HTR-8/SVneo (cell line): ENCODE results near the gene LRPAP1.
A peak's percentile ranks its signal among the peaks of the same experiment; 100 is the strongest.
"Not testable (repeated sequence)": the region's sequence is repeated elsewhere in the genome, so short reads cannot be mapped to it uniquely, and the experiment has no call there.

ENCODE experiments used
- DNase-seq: peaks from one replicate; pipeline ENCODE4 v3.0.0; 2011; ENCODE audit warnings: low spot score, mixed read lengths; ENCODE audit not compliant: insufficient read length
- FAIRE-seq: peaks from 2 replicates; lab custom pipeline; 2011; peaks lifted over from hg19 to GRCh38; lab: Jason Lieb, UNC

Gene LRPAP1

DNA sequence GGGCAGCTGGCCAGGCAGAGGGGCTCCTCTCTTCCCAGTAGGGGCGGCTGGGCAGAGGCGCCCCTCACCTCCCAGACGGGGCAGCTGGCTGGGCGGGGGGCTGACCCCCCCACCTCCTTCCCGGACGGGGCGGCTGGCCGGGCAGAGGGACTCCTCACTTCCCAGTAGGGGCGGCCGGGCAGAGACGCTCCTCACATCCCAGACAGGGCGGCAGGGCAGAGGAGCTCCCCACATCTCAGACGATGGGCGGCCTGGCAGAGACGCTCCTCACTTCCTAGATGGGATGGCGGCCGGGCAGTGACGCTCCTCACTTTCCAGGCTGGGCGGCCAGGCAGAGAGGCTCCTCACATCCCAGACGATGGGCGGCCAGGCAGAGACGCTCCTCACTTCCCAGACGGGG, 6.7 kb upstream of the LRPAP1 start:
- FAIRE-seq, result not testable (repeated sequence)

DNA sequence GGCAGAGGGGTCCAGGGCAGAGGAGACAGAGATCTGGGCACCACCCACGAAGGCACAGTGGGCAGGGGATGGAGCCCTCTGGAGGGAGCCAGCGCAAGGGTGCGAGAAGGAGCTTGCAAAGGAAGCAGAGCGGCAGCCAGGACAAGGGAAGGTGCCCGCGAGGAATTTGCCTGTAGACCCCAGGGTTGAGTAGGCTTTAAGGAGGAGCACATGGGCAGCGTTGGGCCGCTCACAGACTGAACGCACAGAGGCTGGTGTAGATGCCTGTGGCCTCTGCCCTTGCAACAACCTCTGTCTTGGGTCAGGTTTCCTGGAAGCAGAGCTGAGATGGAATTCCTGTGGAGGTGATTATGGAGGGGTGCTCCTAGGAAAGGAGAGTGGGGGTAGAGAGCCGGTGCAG, 3.6 kb upstream of the LRPAP1 start:
- not testable (repeated sequence) for DNase-seq

More for the DNA sequence above, 6.7 kb upstream of the LRPAP1 start:
- not testable (repeated sequence) for DNase-seq

DNA sequence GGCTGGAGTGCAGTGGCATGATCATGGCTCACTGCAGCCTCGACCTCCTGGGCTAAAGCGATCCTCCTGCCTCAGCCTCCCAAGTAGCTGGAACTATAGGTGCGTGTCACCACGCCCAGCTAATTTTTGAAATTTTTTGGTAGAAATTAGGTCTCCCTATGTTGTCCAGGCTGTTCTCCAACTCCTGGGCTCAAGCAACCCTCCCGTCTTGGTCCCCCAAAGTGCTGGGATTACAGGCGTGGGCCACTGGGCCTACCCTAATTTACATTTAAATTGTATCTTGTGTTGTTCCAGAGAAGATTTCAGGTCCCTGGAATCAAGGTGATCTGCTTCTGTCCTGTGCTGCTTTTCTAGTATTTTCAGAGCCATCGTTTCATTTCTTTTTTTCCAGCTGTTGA, 1.2 kb upstream of the LRPAP1 start:
- DNase-seq, result no peak

More for the DNA sequence above, 3.6 kb upstream of the LRPAP1 start:
- not testable (repeated sequence) for FAIRE-seq

DNA sequence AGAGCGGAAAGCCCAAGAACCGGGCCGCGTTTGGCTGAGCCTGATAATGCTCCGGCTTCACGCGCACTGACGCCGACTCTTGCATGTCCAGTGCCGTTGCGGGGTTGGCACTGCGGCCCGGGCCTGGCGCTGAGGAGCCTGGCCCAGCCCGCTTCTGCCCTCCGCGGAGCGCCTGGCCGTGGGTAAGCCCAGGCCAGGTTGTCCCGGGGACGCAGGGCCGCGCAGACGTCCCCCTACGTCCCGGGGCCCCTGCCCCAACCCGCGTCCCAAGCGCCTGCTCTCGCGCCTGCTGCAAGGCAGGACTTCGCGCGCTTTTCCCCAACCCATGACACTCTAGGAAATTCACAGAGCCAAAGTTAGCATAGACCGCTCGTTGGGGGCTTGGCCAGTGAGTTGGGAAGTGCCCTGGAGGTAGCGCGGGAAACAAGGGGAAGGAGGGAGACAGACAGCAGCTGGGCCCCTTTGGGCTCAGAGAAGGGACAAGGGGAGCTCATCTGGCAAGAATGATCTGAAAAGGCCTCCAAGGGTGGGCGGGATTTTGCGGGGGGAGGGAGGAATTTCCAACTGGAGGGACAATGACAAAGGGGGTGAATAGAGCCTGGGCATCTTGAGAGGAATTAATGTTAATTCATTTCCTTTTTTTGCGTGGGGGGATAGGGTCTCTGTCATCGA, 665 bp upstream of the LRPAP1 start:
- FAIRE-seq (no peak), DNase-seq (no peak)

More for the DNA sequence above, 1.2 kb upstream of the LRPAP1 start:
- FAIRE-seq, result no peak

DNA sequence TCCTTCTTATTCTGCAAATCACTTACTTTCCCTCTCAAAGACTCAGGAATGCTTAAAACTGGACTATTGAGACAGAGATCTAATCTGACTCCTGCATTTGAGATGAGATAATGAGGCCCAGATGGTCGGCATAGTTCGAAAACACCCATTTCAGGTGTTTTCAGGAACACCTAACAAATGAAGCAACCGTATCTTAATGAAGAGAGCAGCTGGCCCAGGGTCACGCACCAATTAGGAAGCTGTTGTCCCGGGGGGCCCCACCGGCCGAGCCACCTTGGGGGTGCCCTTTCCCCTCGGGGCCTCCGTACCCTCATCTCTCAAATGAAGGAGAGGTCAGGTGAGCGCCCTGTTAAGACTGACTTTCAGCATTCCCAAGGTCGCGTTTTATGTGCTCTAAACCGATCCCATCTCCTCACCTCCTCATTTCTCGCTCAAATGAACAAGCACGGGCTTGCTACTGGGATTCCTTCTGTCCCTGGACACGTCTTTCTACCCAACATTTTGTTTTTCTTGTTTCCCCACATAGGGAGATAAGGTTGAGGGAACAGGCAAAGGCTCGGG, 824 bp downstream of the LRPAP1 start:
- FAIRE-seq, result no peak

DNA sequence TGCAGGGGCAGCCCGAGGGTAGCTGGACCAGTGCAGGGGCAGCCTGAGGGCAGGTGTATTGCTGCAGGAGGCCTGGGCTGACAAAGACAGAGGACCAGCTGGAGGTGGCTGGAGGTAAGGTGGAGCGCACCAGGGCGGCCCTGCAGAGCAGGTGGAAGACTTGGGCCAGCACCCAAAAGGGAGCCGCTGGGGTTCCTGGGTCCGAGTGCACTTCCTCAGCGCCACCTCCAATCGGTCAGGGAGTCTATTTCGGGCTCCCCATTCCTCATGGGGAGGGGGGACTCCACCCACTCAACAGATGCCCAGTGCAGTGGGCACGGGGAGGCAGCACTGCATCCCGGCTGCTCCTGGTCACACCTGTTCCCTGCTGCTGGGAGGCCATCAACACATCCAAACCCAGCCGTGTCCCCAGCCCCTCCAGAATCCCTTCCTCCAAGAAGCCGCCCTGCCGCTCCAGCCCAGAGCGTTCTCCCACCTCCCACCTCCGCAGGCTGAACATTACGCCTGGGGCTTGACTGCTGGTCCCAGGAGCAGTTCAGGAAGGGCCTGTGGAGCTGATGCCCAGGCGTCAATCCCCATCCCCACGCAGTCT, 1.5 kb downstream of the LRPAP1 start:
- DNase-seq (no peak), FAIRE-seq (no peak)

More for the DNA sequence above, 824 bp downstream of the LRPAP1 start:
- DNase-seq, result peak; percentile 25

DNA sequence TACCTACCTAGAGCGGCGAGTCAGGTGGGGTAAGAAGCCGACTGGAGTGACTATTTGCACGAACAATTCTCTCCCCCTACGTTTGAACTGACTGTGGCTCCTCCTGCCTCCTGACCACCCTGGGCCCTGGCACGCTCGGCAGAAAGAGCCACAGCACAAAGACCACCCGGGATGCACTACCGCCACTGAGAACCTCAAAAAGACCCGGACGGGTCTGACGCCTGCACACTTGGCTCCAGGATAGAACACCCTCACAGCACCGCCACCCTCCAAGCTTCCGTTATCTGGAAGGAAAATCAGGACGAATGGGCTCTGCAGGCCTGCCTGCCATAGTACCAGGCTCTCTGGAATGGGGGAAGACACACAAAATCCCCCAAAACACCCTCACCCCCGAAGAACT, 2.2 kb downstream of the LRPAP1 start:
- no peak for FAIRE-seq
- no peak for DNase-seq

DNA sequence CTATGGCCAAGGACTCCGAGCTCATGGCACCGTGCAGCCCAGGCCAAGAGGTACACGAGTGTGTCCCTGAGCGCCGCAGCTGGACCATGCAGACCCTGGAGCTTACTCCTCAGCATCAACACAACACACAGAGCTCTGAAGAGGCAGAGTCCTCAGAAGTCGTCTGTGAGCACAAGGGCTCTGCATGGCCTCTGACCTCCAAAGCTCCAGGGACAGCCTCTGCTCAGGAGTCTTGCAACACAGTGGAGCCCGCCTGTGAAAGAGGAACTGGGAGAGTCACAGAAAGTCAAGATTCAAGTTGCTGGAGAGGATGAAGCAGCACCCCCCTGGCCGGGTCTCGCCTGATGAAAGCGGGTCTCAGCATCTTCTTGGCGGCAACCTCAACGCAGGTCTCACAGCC, 2.9 kb downstream of the LRPAP1 start:
- DNase-seq (no peak), FAIRE-seq (no peak)

DNA sequence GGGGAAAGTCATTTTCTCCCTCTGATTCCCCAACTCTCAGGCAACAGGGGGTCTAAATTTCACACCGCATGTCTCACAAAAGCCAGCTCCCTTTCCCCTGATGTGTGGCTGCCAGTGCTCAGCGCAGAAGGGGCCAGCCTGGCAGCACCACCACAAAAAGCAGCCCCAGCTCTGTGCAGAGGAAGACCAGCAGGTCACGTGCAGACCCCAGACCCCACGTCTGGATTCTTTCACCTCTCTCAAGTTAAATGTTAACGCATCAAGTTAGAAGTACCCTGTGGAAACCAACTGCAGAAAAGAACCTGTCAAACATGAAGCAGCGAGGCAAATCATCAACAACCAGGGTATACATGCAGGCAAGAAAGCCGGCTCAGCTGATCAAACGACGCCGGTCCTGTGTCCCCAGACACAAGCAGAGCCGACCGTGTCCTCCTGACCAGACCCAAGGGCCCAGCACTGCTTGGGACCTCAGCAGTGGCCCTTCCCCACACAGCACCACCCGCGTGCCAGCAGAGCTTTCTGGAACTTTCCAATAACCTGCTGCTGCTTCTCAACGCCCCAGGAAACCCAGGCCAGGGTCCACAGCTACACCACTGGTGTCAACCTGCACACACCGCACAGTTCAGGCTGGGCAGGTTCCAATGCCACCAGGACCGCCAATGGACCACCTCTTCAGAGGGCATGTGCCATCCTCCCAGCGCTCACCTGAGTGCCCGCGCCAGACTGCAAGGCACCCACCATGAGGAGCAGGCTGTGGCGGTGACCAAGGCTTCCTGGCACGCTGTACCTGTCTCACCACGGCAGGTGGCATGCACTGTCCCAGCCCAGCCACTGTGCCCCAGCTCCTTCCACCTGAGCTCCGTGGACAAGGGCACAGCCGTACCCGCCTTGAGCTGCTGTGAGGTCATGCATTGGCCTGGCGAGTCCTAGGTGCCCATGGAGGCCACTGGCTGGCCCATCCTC, 4.0 kb downstream of the LRPAP1 start:
- FAIRE-seq, result no peak
- no peak for DNase-seq

DNA sequence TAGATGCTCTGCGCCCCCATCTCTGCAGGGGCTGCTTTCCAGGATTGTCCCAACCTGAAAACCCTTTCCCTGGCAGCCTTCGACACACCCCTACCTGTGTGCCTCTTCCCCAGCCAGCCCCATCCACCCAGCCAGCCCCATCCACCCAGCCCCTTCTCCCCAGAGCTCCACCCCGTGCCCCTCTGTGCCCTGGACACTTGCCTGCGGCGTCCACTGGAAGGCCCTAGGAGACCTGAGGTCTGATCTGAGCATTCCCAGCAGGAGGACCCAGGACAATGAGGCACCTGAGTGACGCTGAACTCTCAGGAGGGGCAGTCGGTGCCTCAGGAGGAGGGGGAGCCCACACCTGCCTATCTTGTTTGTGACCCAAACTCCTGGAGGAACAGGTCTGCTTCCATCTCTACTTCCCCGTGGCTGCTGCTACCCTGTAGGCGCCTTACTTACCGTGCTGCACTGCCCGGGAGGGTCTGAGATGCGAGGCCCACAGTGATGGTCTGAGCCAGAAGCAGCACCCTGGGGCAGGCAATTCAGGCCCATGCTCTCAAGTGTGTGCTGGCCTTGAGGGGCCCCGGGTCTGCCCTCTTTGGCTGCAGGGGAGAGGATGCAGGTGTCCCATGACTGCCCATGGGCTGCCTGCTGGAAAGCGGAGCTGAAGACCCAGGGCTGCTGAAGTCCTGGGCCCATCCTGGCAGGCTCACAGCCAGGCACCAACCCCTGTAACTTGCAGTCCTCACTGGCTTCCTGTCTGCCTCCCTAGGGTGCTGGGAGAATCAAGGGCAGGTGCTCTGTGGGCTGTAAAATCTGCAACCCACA, 4.9 kb downstream of the LRPAP1 start:
- FAIRE-seq, result no peak

DNA sequence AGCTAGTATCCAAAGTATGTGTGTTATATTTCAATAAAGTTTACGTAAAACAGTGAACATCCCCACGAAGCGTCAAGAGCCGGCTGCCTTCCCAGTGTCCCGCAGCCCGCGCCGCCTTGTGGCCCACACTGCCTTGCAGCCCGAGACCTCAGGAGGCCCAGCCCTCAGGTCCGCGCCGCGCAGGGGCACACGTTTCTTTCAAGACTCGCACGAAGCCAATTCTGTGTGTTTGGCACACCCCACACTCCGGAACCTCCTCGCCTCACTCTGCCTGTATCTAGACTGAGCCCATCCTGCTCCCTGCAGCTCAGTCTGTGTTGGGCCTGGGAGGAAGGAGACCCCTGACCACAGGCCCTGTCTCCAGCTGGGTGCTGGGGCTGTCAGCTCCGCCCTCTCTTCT, 5.8 kb downstream of the LRPAP1 start:
- FAIRE-seq (no peak), DNase-seq (no peak)

More for the DNA sequence above, 4.9 kb downstream of the LRPAP1 start:
- DNase-seq, result no peak

DNA sequence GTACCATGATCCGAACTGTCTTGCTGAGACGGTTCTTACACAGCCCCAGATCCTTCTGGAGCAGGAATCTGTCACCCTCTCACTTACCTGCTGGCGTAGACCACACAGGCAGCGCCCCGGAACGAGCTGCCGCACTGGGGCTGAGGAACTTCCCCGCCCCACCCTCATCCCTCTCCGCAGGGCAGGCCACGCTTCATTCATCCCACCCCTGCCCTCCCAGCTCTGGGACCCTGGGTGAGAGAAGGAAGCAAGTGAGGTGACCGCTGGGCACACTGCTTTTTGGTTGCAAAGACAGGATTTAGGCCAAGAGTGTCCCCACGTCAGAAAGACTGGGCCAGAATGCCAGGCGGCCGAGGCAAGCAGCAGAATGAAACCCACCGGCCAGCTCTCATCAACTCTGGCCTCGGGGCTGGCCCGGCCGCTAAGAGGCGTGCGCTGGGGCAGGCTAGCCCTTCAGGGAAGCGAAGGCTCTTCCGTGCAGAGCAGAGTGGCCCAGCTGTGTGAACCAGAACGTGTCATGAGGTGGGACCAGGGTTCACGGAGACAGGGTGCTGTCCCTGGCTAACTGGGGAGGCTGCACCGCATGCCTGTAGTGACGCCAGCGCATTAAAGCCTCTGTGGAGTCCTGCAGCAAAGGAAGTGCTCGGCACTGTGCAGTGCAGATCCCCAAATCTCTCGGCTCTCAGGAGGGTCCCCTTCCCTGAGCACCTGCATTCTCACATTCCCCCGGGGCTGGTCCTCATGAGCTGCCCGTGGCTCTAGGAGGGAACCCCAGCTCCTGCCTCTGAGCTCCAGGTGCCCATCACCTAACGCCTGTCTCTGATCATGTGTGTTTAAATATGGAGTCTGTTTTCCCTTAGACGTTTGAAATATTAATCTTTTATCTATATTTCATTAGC, 6.4 kb downstream of the LRPAP1 start:
- DNase-seq (no peak), FAIRE-seq (no peak)

DNA sequence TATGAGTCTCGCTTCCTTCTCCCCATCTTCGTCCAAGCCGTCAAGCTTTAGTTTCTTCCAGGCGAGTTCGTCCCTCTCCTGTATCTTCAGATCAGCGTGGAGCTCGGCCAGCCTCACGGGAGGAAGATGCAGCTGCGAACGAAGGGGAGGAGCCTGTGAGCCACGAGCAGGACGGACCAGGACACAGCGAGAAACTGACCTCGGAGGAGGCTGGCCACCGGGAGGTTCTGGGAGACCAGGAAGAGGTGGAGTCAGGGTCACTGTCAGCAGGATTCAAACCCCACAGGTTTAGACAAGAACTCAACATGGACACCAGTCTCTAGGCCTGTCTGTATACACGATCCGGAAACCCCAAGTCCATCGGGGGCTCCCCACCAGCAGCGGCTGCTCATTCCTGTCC, 7.3 kb downstream of the LRPAP1 start:
- no peak for DNase-seq
- no peak for FAIRE-seq

DNA sequence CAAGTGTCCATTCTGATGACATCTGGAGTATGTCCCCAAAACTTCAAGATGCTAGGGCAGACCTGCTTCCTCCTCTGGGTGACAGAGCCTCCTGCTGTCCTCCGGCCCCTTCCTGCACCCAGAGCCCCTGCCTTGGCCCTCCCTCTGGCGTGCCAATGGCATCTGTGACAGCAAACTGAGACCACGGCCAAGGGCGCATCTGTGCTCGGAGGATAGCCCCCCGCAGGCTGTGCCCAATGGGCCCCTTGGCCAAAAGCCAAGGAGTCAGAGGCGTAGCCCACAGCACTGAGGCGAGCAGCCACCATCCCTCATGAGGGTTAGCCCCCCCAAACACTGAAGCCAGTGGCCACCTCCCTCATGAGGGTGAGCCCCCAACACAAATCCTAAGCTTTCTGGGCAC, 7.9 kb downstream of the LRPAP1 start:
- DNase-seq, result no peak
- no peak for FAIRE-seq

DNA sequence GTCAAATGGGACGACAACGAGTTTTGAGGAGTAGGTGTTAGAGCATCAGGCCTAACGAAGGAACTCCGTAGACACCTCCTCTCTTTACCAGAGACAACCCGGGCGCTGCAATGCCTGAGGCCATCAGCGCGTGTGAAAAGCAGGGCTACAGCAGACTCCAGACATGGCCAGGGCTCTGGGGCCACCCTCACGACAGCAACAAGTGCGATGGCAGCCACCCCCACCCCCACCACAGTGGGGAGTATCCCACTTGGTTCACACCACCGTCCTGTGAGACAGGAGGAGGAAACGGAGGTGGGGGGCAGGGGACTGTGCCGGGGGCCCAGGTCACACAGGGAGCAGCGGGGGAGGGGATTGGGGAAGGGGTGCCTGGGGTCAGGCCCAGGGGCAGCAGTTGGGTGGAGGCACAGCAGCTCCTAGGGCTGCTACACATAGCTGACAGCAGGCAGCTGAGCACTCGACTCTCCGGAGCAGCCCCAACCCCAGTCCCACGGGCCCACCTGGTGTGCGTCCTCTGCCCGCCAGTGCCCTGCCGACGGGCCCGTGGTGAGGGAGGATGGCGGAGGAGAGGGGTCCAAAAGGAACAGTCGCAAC, 8.5 kb downstream of the LRPAP1 start:
- no peak for DNase-seq
- no peak for FAIRE-seq

DNA sequence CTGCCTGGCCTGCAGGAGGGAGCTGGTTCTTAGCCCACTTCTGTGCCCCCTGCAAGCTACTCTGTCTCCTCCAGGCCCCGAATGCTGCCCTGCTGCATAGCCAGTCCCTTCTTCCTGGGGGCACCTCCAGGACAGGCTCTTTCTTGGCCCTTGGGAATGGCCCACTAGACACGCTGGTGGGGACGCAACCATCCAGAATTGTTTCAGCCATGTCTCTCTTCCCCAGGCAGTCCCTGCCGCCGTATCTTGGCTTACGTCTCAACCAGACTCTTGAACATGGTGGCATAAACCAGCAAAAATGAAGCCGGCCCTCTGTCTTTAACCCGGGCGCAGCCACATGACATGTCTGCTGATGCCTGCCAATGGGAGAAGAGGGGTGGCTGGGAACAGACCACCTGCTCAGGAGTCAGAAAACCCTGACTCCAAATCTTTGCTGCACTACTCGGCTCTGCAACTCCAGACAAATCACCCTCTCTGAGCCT, 9.0 kb downstream of the LRPAP1 start:
- no peak for DNase-seq
- FAIRE-seq, result no peak

DNA sequence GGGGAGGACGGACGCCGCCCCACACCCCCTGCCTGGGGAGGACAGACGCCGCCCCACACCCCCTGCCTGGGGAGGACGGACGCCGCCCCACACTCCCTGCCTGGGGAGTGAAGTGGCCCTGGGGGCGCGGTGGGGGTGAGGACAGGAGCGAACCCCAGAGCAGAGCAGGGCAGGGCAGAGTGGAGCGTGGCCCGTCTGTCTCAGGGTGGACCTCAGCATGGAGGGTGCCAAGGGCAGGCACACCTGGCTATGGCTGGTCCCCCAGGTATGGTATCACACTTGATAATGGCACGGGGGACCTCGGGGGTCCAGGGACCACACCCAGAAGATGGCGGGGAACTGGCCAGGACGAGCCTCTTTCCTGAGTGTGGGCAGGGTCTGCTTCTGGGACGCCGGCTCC, 9.6 kb downstream of the LRPAP1 start:
- DNase-seq (no peak), FAIRE-seq (no peak)

DNA sequence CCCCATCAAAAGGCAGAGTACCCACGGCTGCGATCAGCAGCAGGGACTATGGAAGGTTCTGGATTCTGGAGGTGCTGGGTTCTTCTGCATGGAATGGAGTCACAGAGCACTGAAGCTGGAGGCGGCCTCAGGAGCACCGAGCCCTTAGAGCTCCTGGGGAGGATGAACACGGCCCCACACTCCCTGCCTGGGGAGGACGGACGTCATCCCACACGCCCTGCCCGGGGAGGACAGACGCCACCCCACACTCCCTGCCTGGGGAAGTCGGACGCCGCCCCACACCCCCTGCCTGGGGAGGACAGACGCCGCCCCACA, 9.9 kb downstream of the LRPAP1 start:
- DNase-seq (no peak), FAIRE-seq (no peak)
